Right lobe of liver (tissue), 6 donors: Measurements from ENCODE around the gene RGS16. TPM values are rescaled to one million over a fixed set of nuclear protein-coding genes. Genes with fewer than 3 reads are reported as not detected.

Experiments used
- ATAC-seq, 4 donors: fragments of 200-7000 bp; cut with Tn5 transposase; one replicate each; pipeline ENCODE4 v1.9.1; 2020; ENCODE audit warnings: mild to moderate bottlenecking in 4 of 4, moderate library complexity in 4 of 4
- DNase-seq, 3 donors: peaks; one replicate each; pipeline ENCODE4 v3.0.0-alpha.2; 2020
- H3K27ac ChIP-seq, 3 donors: fragments of 200-600 bp; one replicate each; pipeline ENCODE4 v1.8.0; 2022
- H3K27me3 ChIP-seq, 2 donors: fragments of 200-600 bp; one replicate each; pipeline ENCODE4 v1.8.0; 2022
- H3K36me3 ChIP-seq, 4 donors: fragments of 200-600 bp; sonication (generic) in 1 of 4; one replicate each; pipeline versions ENCODE4 v1.5.1 to v1.8.0; 2017 to 2022; ENCODE audit warnings: control low read depth in 1 of 4
- H3K4me1 ChIP-seq, 4 donors: fragments of 200-600 bp; sonication (generic) in 1 of 4; one replicate each; pipeline versions ENCODE4 v1.5.1 to v1.8.0; 2017 to 2022; ENCODE audit warnings: control low read depth in 1 of 4
- H3K4me3 ChIP-seq, 3 donors: fragments of 200-600 bp; one replicate each; pipeline ENCODE4 v1.8.0; 2022
- H3K9me3 ChIP-seq, 4 donors: fragments of 200-600 bp; sonication (generic) in 1 of 4; one replicate each; pipeline versions ENCODE4 v1.5.1 to v1.8.0; 2017 to 2022; ENCODE audit warnings: control low read depth in 1 of 4
- CTCF ChIP-seq, 4 donors: fragments of 200-600 bp in 3 of 4; fragments of 450-650 bp in 1 of 4; IDR thresholded peaks; one replicate each; pipeline versions ENCODE4 v1.5.1 to v1.8.0; 2016 to 2022; ENCODE audit warnings: antibody characterized with exemption in 4 of 4, mild to moderate bottlenecking in 2 of 4
- POLR2A ChIP-seq: fragments of 450-650 bp; IDR thresholded peaks from one replicate; pipeline ENCODE4 v1.6.1; 2017; ENCODE audit warnings: antibody characterized with exemption, mild to moderate bottlenecking
- WGBS: methylation state at CpG from one replicate; pipeline ENCODE4 v1.1.6; 2018; ENCODE audit warnings: low coverage, low lambda C conversion rate; ENCODE audit not compliant: insufficient coverage; ENCODE audit errors: missing lambda C conversion rate; 5-methylcytosine and 5-hydroxymethylcytosine counted together
- intact Hi-C, 2 donors: fragments of 100-400 bp; cut with DNase I; formaldehyde crosslinking; loops; one replicate each; pipeline versions ENCODE4 v1.11.2 to v1.14.1; 2022
- total RNA-seq, 6 experiments: library from RNA; depleted of rRNA in 2 of 6; stranded (reverse); fragments of >200 nt in 2 of 6; fragmentation: NEBNext Ultra II Directional in 3 of 6; extraction: Animal tissue kit (Norgen Biotek cat#: 25700) in 3 of 6; gene quantifications; one replicate each; pipeline versions ENCODE4 v1.1.0 to v1.2.4, GENCODE V29; 2016 to 2023
- donor health status: DM: no; HTN: yes; CAD: no.
- donor health status: DM: no; HTN: no; CAD: no.
- donor health status: DM: no; HTN: no; CAD: no.
- donor health status: DM: no; HTN: yes; CAD: no.
- donor health status: DM: no; HTN: yes; CAD: no.

RGS16 gene
- total RNA-seq, 6 experiments from 2014 or later, result 0.15 to 3.4 (median 0.99) TPM

- Histone ChIP-seq H3K27me3 (no peaks in the 10 kb centered on the region), H3K4me3 (no peak overlapping the region), H3K27ac (no peak overlapping the region), H3K4me1 (peaks cover 0 to 11% (median 4%) of the 10 kb centered on the region in 4 donors), H3K9me3 (no peaks in the 10 kb centered on the region), H3K36me3 (no peaks in the 10 kb centered on the region)
- WGBS, result 96% methylated on average over 3 of the region's 4 CpGs
- no peak for ATAC-seq
- TF ChIP-seq CTCF (IDR thresholded peaks at IDR 0.05) (no peak), POLR2A (no peak)
- no peak for DNase-seq
- intact Hi-C loops, result no loop called here
These were observed 30.0 kb downstream of the RGS16 start for GRCh38 chr1:182574156-182574555.

GRCh38 chr1:182570611-182570970, 33.6 kb downstream of the RGS16 start:
- H3K4me3 ChIP-seq, result no peak overlapping the region
- peaks cover 0 to 4% (median 0%) of the 10 kb centered on the region in 4 donors for H3K4me1 ChIP-seq
- intact Hi-C loops, result no loop called here
- no peak overlapping the region for H3K27ac ChIP-seq
- DNase-seq (no peak), ATAC-seq (no peak)
- no peak for TF ChIP-seq POLR2A
- TF ChIP-seq CTCF (IDR thresholded peaks at IDR 0.05), result no peak
- H3K27me3 ChIP-seq, result no peaks in the 10 kb centered on the region
- WGBS, result 88% methylated on average over 2 of the region's 2 CpGs
- no peaks in the 10 kb centered on the region for H3K36me3 ChIP-seq
- H3K9me3 ChIP-seq, result no peaks in the 10 kb centered on the region

- WGBS, result 90% methylated on average over 6 of the region's 6 CpGs
- Histone ChIP-seq H3K4me3 (no peak overlapping the region), H3K27ac (no peak overlapping the region), H3K4me1 (no peaks in the 10 kb centered on the region), H3K9me3 (no peaks in the 10 kb centered on the region), H3K27me3 (no peaks in the 10 kb centered on the region), H3K36me3 (no peaks in the 10 kb centered on the region)
- DNase-seq (no peak), ATAC-seq (no peak)
- TF ChIP-seq CTCF (IDR thresholded peaks at IDR 0.05) (no peak), POLR2A (no peak)
- intact Hi-C loops, result no loop called here
These were observed 34.1 kb downstream of the RGS16 start for GRCh38 chr1:182569939-182570610.

GRCh38 chr1:182568647-182569284, 35.4 kb downstream of the RGS16 start:
- no peaks in the 10 kb centered on the region for H3K4me1 ChIP-seq
- H3K36me3 ChIP-seq, result no peaks in the 10 kb centered on the region
- ATAC-seq (no peak), DNase-seq (no peak)
- TF ChIP-seq POLR2A, result no peak
- no peak for TF ChIP-seq CTCF (IDR thresholded peaks at IDR 0.05)
- intact Hi-C loops, result no loop called here
- WGBS, result 64% methylated on average over 3 of the region's 3 CpGs
- no peaks in the 10 kb centered on the region for H3K27me3 ChIP-seq
- H3K9me3 ChIP-seq, result no peaks in the 10 kb centered on the region
- H3K4me3 ChIP-seq, result no peak overlapping the region
- no peak overlapping the region for H3K27ac ChIP-seq
